B cell (primary cell): ENCODE measurements around the gene RPS6KA4. TPM values are rescaled to one million over a fixed set of nuclear protein-coding genes. Genes with fewer than 3 reads are reported as not detected.
A peak's percentile ranks its signal among the peaks of the same experiment; 100 is the strongest.

Source experiments
- ATAC-seq: fragments of 200-7000 bp; cut with Tn5 transposase; one replicate; pipeline ENCODE4 v1.10.0; 2021; ENCODE audit warnings: low read depth, mild to moderate bottlenecking, moderate number of reproducible peaks, moderate library complexity
- CTCF ChIA-PET: fragments of 350-600 bp; sonication (Branson Sonifier 250); formaldehyde crosslinking; loops from one replicate; lab custom pipeline; 2021; ENCODE audit warnings: antibody characterized with exemption, inconsistent platforms; lab: Charles Lee
- POLR2A ChIA-PET: fragments of 350-600 bp; sonication (Branson Sonifier 250); formaldehyde crosslinking; loops from one replicate; lab custom pipeline; 2021; ENCODE audit warnings: antibody characterized with exemption; lab: Charles Lee
- DNase-seq: peaks from one replicate; pipeline ENCODE4 v3.0.0; 2013
- H2AFZ ChIP-seq: 2 replicates; pipeline ENCODE4 v1.6.1; 2012; ENCODE audit warnings: mild to moderate bottlenecking, low read depth, low read length; ENCODE audit not compliant: insufficient read depth, poor library complexity, severe bottlenecking
- H3K27ac ChIP-seq, 2 donors: 1 replicate in 1 of 2; 2 replicates in 1 of 2; pipeline ENCODE4 v1.5.1; 2012 to 2013; ENCODE audit warnings: low read length in 2 of 2, mild to moderate bottlenecking in 2 of 2, moderate library complexity in 1 of 2
- H3K27me3 ChIP-seq, 4 experiments: fragments of 200-600 bp in 1 of 4; sonication (generic) in 1 of 4; replicated peaks in 1 of 4; 1 replicate in 2 of 4; 2 replicates in 2 of 4; pipeline versions ENCODE4 v1.6.1 to v1.7.0; 2013 to 2016; ENCODE audit warnings: low read length in 3 of 4, mild to moderate bottlenecking in 2 of 4, mixed read lengths in 1 of 4, moderate library complexity in 1 of 4; ENCODE audit not compliant: insufficient read depth in 4 of 4, control insufficient read depth in 3 of 4; ENCODE audit errors: control extremely low read depth in 1 of 4
- H3K36me3 ChIP-seq, 2 experiments: replicated peaks in 1 of 2; 1 replicate in 1 of 2; 2 replicates in 1 of 2; pipeline versions ENCODE4 v1.6.1 to v1.7.1; 2013; ENCODE audit warnings: low read length in 1 of 2; ENCODE audit not compliant: insufficient read depth in 2 of 2, control insufficient read depth in 1 of 2; ENCODE audit errors: control extremely low read depth in 1 of 2, extremely low read depth in 1 of 2
- H3K4me1 ChIP-seq, 2 donors: fragments of 200-600 bp in 1 of 2; sonication (generic) in 1 of 2; 1 replicate in 1 of 2; 2 replicates in 1 of 2; pipeline versions ENCODE4 v1.5.1 to v1.6.1; 2013 to 2017; ENCODE audit warnings: low read length in 2 of 2; ENCODE audit not compliant: control insufficient read depth in 2 of 2, insufficient read depth in 2 of 2
- H3K4me2 ChIP-seq: replicated peaks from 2 replicates; pipeline ENCODE3; 2012; ENCODE audit warnings: mild to moderate bottlenecking, low read depth, low read length; ENCODE audit not compliant: poor library complexity, severe bottlenecking
- H3K4me3 ChIP-seq, 5 experiments: fragments of 200-600 bp in 1 of 5; sonication (generic) in 1 of 5; 1 replicate in 3 of 5; 2 replicates in 2 of 5; pipeline versions ENCODE4 v1.5.1 to v1.7.0; 2011 to 2016; ENCODE audit warnings: low read length in 4 of 5, mild to moderate bottlenecking in 4 of 5, low read depth in 2 of 5, control low read depth in 1 of 5, moderate library complexity in 1 of 5; ENCODE audit not compliant: insufficient read depth in 1 of 5; ENCODE audit errors: control extremely low read depth in 1 of 5, extremely low read depth in 1 of 5
- H3K79me2 ChIP-seq: fragments of 200-600 bp; sonication (generic); one replicate; pipeline ENCODE4 v1.6.0; 2016; ENCODE audit warnings: low read length; ENCODE audit not compliant: control insufficient read depth, insufficient read depth
- H3K9ac ChIP-seq: fragments of 200-600 bp; sonication (generic); 2 replicates; pipeline ENCODE4 v1.6.1; 2017; ENCODE audit warnings: mild to moderate bottlenecking, low read length, moderate library complexity
- H3K9me3 ChIP-seq, 3 donors: one replicate each; pipeline versions ENCODE4 v1.6.1 to v1.7.1; 2013; ENCODE audit warnings: low read length in 2 of 3; ENCODE audit not compliant: control insufficient read depth in 2 of 3, insufficient read depth in 1 of 3; ENCODE audit errors: control extremely low read depth in 1 of 3
- H4K20me1 ChIP-seq: 2 replicates; pipeline ENCODE4 v1.6.0; 2012; ENCODE audit warnings: mild to moderate bottlenecking, low read length; ENCODE audit not compliant: insufficient read depth, control insufficient read depth, poor library complexity, severe bottlenecking
- H3K27ac Mint-ChIP-seq: one replicate; pipeline ENCODE4 v1.8.0; 2021; ENCODE audit warnings: mixed read lengths
- H3K27me3 Mint-ChIP-seq: one replicate; pipeline ENCODE4 v1.8.0; 2021; ENCODE audit warnings: mixed read lengths
- H3K4me1 Mint-ChIP-seq: one replicate; pipeline ENCODE4 v1.8.0; 2021; ENCODE audit warnings: mixed read lengths
- H3K4me3 Mint-ChIP-seq: one replicate; pipeline ENCODE4 v1.8.0; 2021; ENCODE audit warnings: mixed read lengths
- H3K9me3 Mint-ChIP-seq: one replicate; pipeline ENCODE4 v1.8.0; 2022; ENCODE audit warnings: mixed read lengths; ENCODE audit not compliant: insufficient read depth
- EZH2 ChIP-seq: IDR thresholded peaks from 2 replicates; pipeline ENCODE4 v1.6.1; 2012; ENCODE audit warnings: borderline replicate concordance, low read depth, mild to moderate bottlenecking, moderate library complexity, low read length; ENCODE audit not compliant: insufficient read depth, poor library complexity, severe bottlenecking
- WGBS: methylation state at CpG from one replicate; pipeline ENCODE4 v1.1.5; 2013; ENCODE audit warnings: missing lambda C conversion rate; ENCODE audit not compliant: insufficient coverage; 5-methylcytosine and 5-hydroxymethylcytosine counted together
- intact Hi-C: fragments of 100-400 bp; cut with micrococcal nuclease; formaldehyde crosslinking; loops from one replicate; pipeline ENCODE4 v1.10.0; 2022
- polyA plus RNA-seq: library from polyadenylated mRNA; depleted of rRNA; stranded (reverse); fragments of >200 nt; gene quantifications from 2 replicates; pipeline ENCODE4 v1.2.3, GENCODE V29; 2012
- total RNA-seq, 2 donors: library from RNA; stranded (reverse); fragments of 120-200 nt in 1 of 2; gene quantifications; 1 replicate in 1 of 2; 2 replicates in 1 of 2; pipeline versions ENCODE4 v1.2.3 to v1.2.4, GENCODE V29; 2013 to 2022
- TF ChIP-seq, protein P1 (sequence below): fragments of 200-600 bp; IDR thresholded peaks from one replicate; pipeline ENCODE4 v1.8.0; 2022; ENCODE audit warnings: antibody characterized with exemption, mild to moderate bottlenecking

The RPS6KA4 gene
- total and polyA plus RNA-seq, 2 donors (not counting 1 experiment from before 2014, with no cell fraction given): 22.6 to 32.5 TPM

DNA sequence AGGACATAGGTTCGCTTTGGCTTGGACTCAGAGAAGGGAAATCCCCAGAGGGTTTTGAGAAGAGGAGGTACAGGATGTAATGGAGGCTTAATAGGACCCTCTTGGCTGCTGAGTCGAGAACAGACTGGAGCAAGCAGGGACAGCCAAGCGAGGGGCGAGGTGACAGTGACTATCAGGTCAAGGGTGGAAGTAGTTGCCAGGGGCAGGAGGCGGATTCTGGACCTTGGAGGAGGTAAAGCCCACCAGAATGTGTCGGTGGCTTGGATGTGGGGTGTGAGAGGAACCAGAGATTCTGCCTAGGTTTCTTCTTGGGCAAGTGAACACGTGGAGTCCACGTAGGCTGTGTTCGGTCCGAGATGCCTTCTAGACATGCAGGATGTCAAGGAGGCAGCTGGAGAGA is 46.0 kb upstream of the RPS6KA4 start:
- peaks cover 0 to 13% of the 10 kb centered on the region in 2 donors for H3K4me1 ChIP-seq
- no peak overlapping the region for H2AFZ ChIP-seq
- no peak overlapping the region for H3K9ac ChIP-seq
- no peaks in the 10 kb centered on the region for H3K9me3 ChIP-seq
- no peak overlapping the region for H3K4me3 ChIP-seq
- H3K27me3 ChIP-seq: no peaks in the 10 kb centered on the region
- peaks cover 0 to 32% of the 10 kb centered on the region in 2 experiments for H3K36me3 ChIP-seq
- TF ChIP-seq EZH2: no peak
- TF ChIP-seq, protein P1, sequence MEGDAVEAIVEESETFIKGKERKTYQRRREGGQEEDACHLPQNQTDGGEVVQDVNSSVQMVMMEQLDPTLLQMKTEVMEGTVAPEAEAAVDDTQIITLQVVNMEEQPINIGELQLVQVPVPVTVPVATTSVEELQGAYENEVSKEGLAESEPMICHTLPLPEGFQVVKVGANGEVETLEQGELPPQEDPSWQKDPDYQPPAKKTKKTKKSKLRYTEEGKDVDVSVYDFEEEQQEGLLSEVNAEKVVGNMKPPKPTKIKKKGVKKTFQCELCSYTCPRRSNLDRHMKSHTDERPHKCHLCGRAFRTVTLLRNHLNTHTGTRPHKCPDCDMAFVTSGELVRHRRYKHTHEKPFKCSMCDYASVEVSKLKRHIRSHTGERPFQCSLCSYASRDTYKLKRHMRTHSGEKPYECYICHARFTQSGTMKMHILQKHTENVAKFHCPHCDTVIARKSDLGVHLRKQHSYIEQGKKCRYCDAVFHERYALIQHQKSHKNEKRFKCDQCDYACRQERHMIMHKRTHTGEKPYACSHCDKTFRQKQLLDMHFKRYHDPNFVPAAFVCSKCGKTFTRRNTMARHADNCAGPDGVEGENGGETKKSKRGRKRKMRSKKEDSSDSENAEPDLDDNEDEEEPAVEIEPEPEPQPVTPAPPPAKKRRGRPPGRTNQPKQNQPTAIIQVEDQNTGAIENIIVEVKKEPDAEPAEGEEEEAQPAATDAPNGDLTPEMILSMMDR: no peak
- H3K79me2 ChIP-seq: peaks cover 38% of the 10 kb centered on the region
- Mint-ChIP-seq H3K9me3 (no peaks in the 10 kb centered on the region), H3K27ac (no peak overlapping the region), H3K27me3 (no peaks in the 10 kb centered on the region), H3K4me1 (peaks cover 18% of the 10 kb centered on the region), H3K4me3 (no peak overlapping the region)
- no peak overlapping the region for H3K4me2 ChIP-seq
- DNase-seq (no peak), ATAC-seq (no peak)
- H3K27ac ChIP-seq: peak overlapping the region in 1 of 2 donors; percentile 6
- intact Hi-C loops: no loop called here
- ChIA-PET POLR2A (interaction anchor here (0.5 kb wide), 1 partner anchor 17 kb away, joined by 3 read pairs; no protein-coding TSS in a partner anchor), CTCF (no interaction called here)
- 99% methylated on average over 10 of the region's 10 CpGs for WGBS
- H4K20me1 ChIP-seq: peaks cover 21% of the 10 kb centered on the region

- DNase-seq: no peak
- no peak for ATAC-seq
- POLR2A ChIA-PET: no interaction called here
- Histone ChIP-seq H3K27me3 (no peaks in the 10 kb centered on the region), H3K4me1 (peaks cover 0 to 18% of the 10 kb centered on the region in 2 donors), H3K4me2 (no peak overlapping the region), H3K9ac (no peak overlapping the region), H4K20me1 (peaks cover 21% of the 10 kb centered on the region), H2AFZ (no peak overlapping the region), H3K27ac (peak overlapping the region in 1 of 2 donors; percentile 6), H3K79me2 (peaks cover 40% of the 10 kb centered on the region), H3K9me3 (no peaks in the 10 kb centered on the region), H3K36me3 (peaks cover 0 to 32% of the 10 kb centered on the region in 2 experiments), H3K4me3 (no peak overlapping the region)
- peaks cover 23% of the 10 kb centered on the region for H3K4me1 Mint-ChIP-seq
- no peaks in the 10 kb centered on the region for H3K27me3 Mint-ChIP-seq
- CTCF ChIA-PET: interaction anchor here (1.6 to 1.7 kb wide), 2 partner anchors 9 to 47 kb away, joined by 4 to 5 read pairs; no protein-coding TSS in a partner anchor
- H3K27ac Mint-ChIP-seq: no peak overlapping the region
- intact Hi-C loops: no loop called here
- TF ChIP-seq, protein P1: no peak
- no peak for TF ChIP-seq EZH2
- WGBS: 97% methylated on average over 13 of the region's 18 CpGs
- no peak overlapping the region for H3K4me3 Mint-ChIP-seq
- no peaks in the 10 kb centered on the region for H3K9me3 Mint-ChIP-seq
These were observed 45.3 kb upstream of the RPS6KA4 start for GRCh38 chr11:64313491-64314145.
